HCT116 (cell line): ENCODE data around the gene CDK18. TPM values are rescaled to one million over a fixed set of nuclear protein-coding genes. Genes with fewer than 3 reads are reported as not detected.

Experiments used
- ATAC-seq: fragments of 200-7000 bp; cut with Tn5 transposase; 2 replicates; pipeline ENCODE4 v1.9.1; 2020; ENCODE audit warnings: mild to moderate bottlenecking, moderate library complexity
- BruUV-seq: library from RNA; stranded (reverse); fragments of 400-500 nt; replicated peaks from 2 replicates; lab custom pipeline; 2021; lab: Mats Ljungman, UMichigan
- CTCF ChIA-PET: fragments of 300-600 bp; sonication (Branson Sonifier 250); formaldehyde crosslinking; loops from one replicate; lab custom pipeline; 2021; ENCODE audit warnings: antibody characterized with exemption; lab: Charles Lee
- POLR2A ChIA-PET: fragments of 300-600, 350-600 bp; sonication (Branson Sonifier 250); formaldehyde crosslinking; loops from one replicate; lab custom pipeline; 2021; ENCODE audit warnings: antibody characterized with exemption; lab: Charles Lee
- RAD21 ChIA-PET, 2 experiments: fragments of 300-600 bp; sonication (Branson Sonifier 250); formaldehyde crosslinking; loops; one replicate each; lab custom pipeline; 2023; ENCODE audit warnings: low total read pairs in 2 of 2; ENCODE audit not compliant: uncharacterized antibody in 2 of 2, unreplicated experiment in 2 of 2, low non-redundant PET in 1 of 2; lab: Charles Lee
- DNase-seq: peaks from one replicate; pipeline ENCODE4 v3.0.0-alpha.2; 2010; ENCODE audit warnings: low read depth, low spot score
- H2AFZ ChIP-seq: fragments of 200-600 bp; shearing (Covaris generic), sonication (generic); 2 replicates; pipeline ENCODE4 v1.6.1; 2017; ENCODE audit warnings: low read depth, mixed run types, mixed read lengths, antibody characterized with exemption, low read length; ENCODE audit not compliant: poor library complexity, severe bottlenecking
- H3K27ac ChIP-seq: 2 replicates; pipeline ENCODE4 v1.5.1; 2012; ENCODE audit warnings: low read depth, low read length
- H3K27me3 ChIP-seq: fragments of 200-600 bp; sonication (generic); 2 replicates; pipeline ENCODE4 v1.6.1; 2016; ENCODE audit warnings: mixed run types, low read length, mixed read lengths; ENCODE audit not compliant: insufficient read depth
- H3K36me3 ChIP-seq, 2 experiments: fragments of 200-500 bp in 1 of 2; fragments of 200-600 bp in 1 of 2; sonication (Bioruptor generic) in 1 of 2; sonication (generic) in 1 of 2; 2 replicates each; pipeline versions ENCODE4 v1.5.1 to v1.6.1; 2014 to 2016; ENCODE audit warnings: low read length in 2 of 2, inconsistent platforms in 1 of 2, mixed read lengths in 1 of 2, mixed run types in 1 of 2; ENCODE audit not compliant: insufficient read depth in 2 of 2, control insufficient read depth in 1 of 2
- H3K4me1 ChIP-seq, 2 experiments: fragments of 200-600 bp in 1 of 2; sonication (generic) in 1 of 2; 2 replicates each; pipeline versions ENCODE4 v1.5.1 to v1.6.1; 2012 to 2017; ENCODE audit warnings: low read length in 2 of 2, inconsistent platforms in 1 of 2, mild to moderate bottlenecking in 1 of 2, mixed read lengths in 1 of 2, mixed run types in 1 of 2, moderate library complexity in 1 of 2; ENCODE audit not compliant: insufficient read depth in 2 of 2, control insufficient read depth in 1 of 2
- H3K4me2 ChIP-seq: fragments of 200-600 bp; sonication (generic); 2 replicates; pipeline ENCODE4 v1.6.1; 2017; ENCODE audit warnings: mixed run types, low read length, mixed read lengths
- H3K4me3 ChIP-seq, 2 experiments: fragments of 200-600 bp in 1 of 2; sonication (generic) in 1 of 2; replicated peaks in 1 of 2; 2 replicates each; pipeline ENCODE4 v1.5.1; 2011 to 2016; ENCODE audit warnings: low read length in 2 of 2, control low read depth in 1 of 2, low read depth in 1 of 2, mild to moderate bottlenecking in 1 of 2, mixed read lengths in 1 of 2, mixed run types in 1 of 2
- H3K79me2 ChIP-seq: fragments of 200-600 bp; sonication (generic); 2 replicates; pipeline ENCODE4 v1.6.1; 2017; ENCODE audit warnings: mild to moderate bottlenecking, mixed run types, low read length, moderate library complexity, mixed read lengths; ENCODE audit not compliant: insufficient read depth
- H3K9ac ChIP-seq: fragments of 200-600 bp; sonication (generic); 2 replicates; pipeline ENCODE4 v1.6.1; 2016; ENCODE audit warnings: low read length, mixed read lengths
- H3K9me2 ChIP-seq: fragments of 200-600 bp; sonication (generic), shearing (Covaris generic); 2 replicates; pipeline ENCODE4 v1.6.1; 2017; ENCODE audit warnings: mixed run types, mild to moderate bottlenecking, moderate library complexity; ENCODE audit not compliant: insufficient read depth
- H3K9me3 ChIP-seq, 2 experiments: fragments of 200-500 bp in 1 of 2; fragments of 200-600 bp in 1 of 2; sonication (Bioruptor generic) in 1 of 2; sonication (generic) in 1 of 2; 2 replicates each; pipeline ENCODE4 v1.6.1; 2014 to 2017; ENCODE audit warnings: low read length in 2 of 2, mixed read lengths in 2 of 2, inconsistent platforms in 1 of 2, low read depth in 1 of 2, mild to moderate bottlenecking in 1 of 2, mixed run types in 1 of 2, moderate library complexity in 1 of 2; ENCODE audit not compliant: control insufficient read depth in 1 of 2, insufficient read depth in 1 of 2
- H4K20me1 ChIP-seq: fragments of 200-600 bp; sonication (generic), shearing (Covaris generic); 2 replicates; pipeline ENCODE4 v1.6.1; 2017; ENCODE audit warnings: mixed run types, mild to moderate bottlenecking, moderate library complexity; ENCODE audit not compliant: insufficient read depth
- CEBPB ChIP-seq: IDR thresholded peaks from 2 replicates; pipeline ENCODE4 v1.6.1; 2012; ENCODE audit warnings: low read depth
- ELF1 ChIP-seq: IDR thresholded peaks from 2 replicates; pipeline ENCODE4 v1.6.1; 2012; ENCODE audit warnings: low read depth, borderline replicate concordance
- EZH2phosphoT487 ChIP-seq: fragments of 200-600 bp; IDR thresholded peaks from 2 replicates; pipeline ENCODE4 v1.6.1; 2018; ENCODE audit warnings: antibody characterized with exemption, borderline replicate concordance
- FOSL1 ChIP-seq: IDR thresholded peaks from 2 replicates; pipeline ENCODE4 v1.6.1; 2012; ENCODE audit warnings: low read depth
- POLR2A ChIP-seq: IDR thresholded peaks from 2 replicates; pipeline ENCODE4 v1.7.0; 2011; ENCODE audit warnings: borderline replicate concordance; ENCODE audit not compliant: insufficient read depth, insufficient read length; ENCODE audit errors: extremely low read depth
- SP1 ChIP-seq: IDR thresholded peaks from 2 replicates; pipeline ENCODE4 v1.6.1; 2012; ENCODE audit warnings: low read depth
- SRF ChIP-seq: IDR thresholded peaks from 2 replicates; pipeline ENCODE4 v1.6.1; 2012; ENCODE audit warnings: low read depth
- TCF7L2 ChIP-seq: IDR thresholded peaks from 2 replicates; pipeline ENCODE4 v1.7.0; 2011; ENCODE audit warnings: borderline replicate concordance, inconsistent platforms; ENCODE audit not compliant: insufficient read depth, insufficient read length; ENCODE audit errors: extremely low read depth
- YY1 ChIP-seq: IDR thresholded peaks from 2 replicates; pipeline ENCODE4 v1.6.1; 2011; ENCODE audit warnings: low read length, low read depth, moderate library complexity, mild to moderate bottlenecking; ENCODE audit not compliant: insufficient replicate concordance; ENCODE audit errors: extremely low read depth
- ZFX ChIP-seq: fragments of 450-650 bp; IDR thresholded peaks from 2 replicates; pipeline ENCODE4 v1.6.1; 2017
- ZNF274 ChIP-seq: fragments of 200-500 bp; sonication (Bioruptor generic); IDR thresholded peaks from 2 replicates; pipeline ENCODE4 v1.6.1; 2014; ENCODE audit warnings: mild to moderate bottlenecking, low read depth, low read length, inconsistent platforms
- intact Hi-C: fragments of 100-400 bp; cut with micrococcal nuclease; formaldehyde crosslinking; loops from 2 replicates; pipeline ENCODE4 v1.10.0; 2022
- total RNA-seq: library from RNA; stranded (reverse); gene quantifications from one replicate; pipeline ENCODE4 v1.2.1, GENCODE V29; 2021; ENCODE audit not compliant: unreplicated experiment
- TF ChIP-seq, protein P1 (sequence below): IDR thresholded peaks from 2 replicates; pipeline ENCODE4 v1.6.1; 2012; ENCODE audit warnings: low read depth
- TF ChIP-seq, protein P2 (sequence below): IDR thresholded peaks from 2 replicates; pipeline ENCODE4 v1.6.1; 2011; ENCODE audit warnings: mild to moderate bottlenecking, low read length, moderate library complexity; ENCODE audit not compliant: insufficient replicate concordance; ENCODE audit errors: extremely low read depth
- TF ChIP-seq, protein P3 (sequence below): IDR thresholded peaks from 2 replicates; pipeline ENCODE4 v1.6.1; 2012

The CDK18 gene
- total RNA-seq, 1 experiment from 2014 or later: 32.0 TPM

DNA sequence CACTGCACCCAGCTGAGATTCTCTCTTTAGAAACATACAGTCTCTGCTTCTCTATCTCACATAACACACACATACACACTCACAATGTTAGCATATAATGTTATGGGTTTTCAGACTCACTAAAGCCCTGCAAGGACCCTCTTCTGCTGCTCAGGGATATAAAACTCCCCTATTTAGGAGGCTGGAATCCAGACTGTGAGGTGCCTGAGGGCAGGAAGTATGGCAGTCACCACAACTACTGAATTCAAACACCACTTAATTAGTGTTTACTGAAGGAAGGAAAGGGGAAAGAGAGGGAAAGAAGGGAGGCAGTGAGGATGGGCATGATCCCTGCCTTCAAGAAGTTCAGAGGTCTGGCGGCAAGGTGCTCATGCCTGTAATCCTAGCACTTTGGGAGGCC is 7.8 kb upstream of the CDK18 start (continued):
- TF ChIP-seq, protein P1, sequence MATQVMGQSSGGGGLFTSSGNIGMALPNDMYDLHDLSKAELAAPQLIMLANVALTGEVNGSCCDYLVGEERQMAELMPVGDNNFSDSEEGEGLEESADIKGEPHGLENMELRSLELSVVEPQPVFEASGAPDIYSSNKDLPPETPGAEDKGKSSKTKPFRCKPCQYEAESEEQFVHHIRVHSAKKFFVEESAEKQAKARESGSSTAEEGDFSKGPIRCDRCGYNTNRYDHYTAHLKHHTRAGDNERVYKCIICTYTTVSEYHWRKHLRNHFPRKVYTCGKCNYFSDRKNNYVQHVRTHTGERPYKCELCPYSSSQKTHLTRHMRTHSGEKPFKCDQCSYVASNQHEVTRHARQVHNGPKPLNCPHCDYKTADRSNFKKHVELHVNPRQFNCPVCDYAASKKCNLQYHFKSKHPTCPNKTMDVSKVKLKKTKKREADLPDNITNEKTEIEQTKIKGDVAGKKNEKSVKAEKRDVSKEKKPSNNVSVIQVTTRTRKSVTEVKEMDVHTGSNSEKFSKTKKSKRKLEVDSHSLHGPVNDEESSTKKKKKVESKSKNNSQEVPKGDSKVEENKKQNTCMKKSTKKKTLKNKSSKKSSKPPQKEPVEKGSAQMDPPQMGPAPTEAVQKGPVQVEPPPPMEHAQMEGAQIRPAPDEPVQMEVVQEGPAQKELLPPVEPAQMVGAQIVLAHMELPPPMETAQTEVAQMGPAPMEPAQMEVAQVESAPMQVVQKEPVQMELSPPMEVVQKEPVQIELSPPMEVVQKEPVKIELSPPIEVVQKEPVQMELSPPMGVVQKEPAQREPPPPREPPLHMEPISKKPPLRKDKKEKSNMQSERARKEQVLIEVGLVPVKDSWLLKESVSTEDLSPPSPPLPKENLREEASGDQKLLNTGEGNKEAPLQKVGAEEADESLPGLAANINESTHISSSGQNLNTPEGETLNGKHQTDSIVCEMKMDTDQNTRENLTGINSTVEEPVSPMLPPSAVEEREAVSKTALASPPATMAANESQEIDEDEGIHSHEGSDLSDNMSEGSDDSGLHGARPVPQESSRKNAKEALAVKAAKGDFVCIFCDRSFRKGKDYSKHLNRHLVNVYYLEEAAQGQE: no peak
- TF ChIP-seq SRF (no peak), ZNF274 (no peak), YY1 (no peak)

DNA sequence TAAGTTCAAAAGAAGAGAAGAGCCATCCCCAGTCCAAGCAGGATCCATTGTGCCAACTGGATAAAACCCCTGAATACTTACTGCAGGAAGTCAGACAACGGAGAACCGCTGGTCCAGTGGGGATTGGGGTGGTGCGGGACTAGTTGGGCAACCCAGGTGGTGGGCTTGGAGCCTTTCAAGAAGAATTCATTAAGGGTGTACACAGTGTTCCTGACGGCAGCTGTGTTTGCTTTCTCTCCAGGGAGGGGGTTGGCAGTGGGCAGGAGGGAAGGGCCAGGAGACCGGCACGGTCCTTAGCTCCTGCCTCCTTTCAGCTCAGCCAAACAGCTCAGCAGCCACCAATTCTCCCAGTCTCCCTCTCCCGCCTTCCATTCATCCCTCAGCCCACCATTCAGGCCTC is 7.1 kb upstream of the CDK18 start:
- Histone ChIP-seq H3K4me2 (no peak overlapping the region), H2AFZ (no peak overlapping the region), H3K27ac (no peak overlapping the region), H3K79me2 (no peaks in the 10 kb centered on the region), H3K27me3 (no peaks in the 10 kb centered on the region), H3K9me2 (no peaks in the 10 kb centered on the region), H3K4me3 (no peak overlapping the region), H3K36me3 (no peaks in the 10 kb centered on the region), H3K9ac (no peak overlapping the region), H3K4me1 (peaks cover 15 to 20% of the 10 kb centered on the region in 2 experiments), H3K9me3 (no peaks in the 10 kb centered on the region), H4K20me1 (no peaks in the 10 kb centered on the region)
- no TSS peak for BruUV-seq
- ChIA-PET CTCF (interaction anchor here (1.7 kb wide), 1 partner anchor 12 kb away, joined by 4 read pairs; no protein-coding TSS in a partner anchor), POLR2A (no interaction called here), RAD21 (no interaction called here)
- ATAC-seq: no peak
- no peak for TF ChIP-seq EZH2phosphoT487
- TF ChIP-seq TCF7L2: no peak
- TF ChIP-seq, protein P2, sequence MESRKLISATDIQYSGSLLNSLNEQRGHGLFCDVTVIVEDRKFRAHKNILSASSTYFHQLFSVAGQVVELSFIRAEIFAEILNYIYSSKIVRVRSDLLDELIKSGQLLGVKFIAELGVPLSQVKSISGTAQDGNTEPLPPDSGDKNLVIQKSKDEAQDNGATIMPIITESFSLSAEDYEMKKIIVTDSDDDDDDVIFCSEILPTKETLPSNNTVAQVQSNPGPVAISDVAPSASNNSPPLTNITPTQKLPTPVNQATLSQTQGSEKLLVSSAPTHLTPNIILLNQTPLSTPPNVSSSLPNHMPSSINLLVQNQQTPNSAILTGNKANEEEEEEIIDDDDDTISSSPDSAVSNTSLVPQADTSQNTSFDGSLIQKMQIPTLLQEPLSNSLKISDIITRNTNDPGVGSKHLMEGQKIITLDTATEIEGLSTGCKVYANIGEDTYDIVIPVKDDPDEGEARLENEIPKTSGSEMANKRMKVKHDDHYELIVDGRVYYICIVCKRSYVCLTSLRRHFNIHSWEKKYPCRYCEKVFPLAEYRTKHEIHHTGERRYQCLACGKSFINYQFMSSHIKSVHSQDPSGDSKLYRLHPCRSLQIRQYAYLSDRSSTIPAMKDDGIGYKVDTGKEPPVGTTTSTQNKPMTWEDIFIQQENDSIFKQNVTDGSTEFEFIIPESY: no peak
- TF ChIP-seq YY1: no peak
- no peak for TF ChIP-seq SP1
- TF ChIP-seq, protein P1: no peak
- no peak for TF ChIP-seq POLR2A
- TF ChIP-seq, protein P3, sequence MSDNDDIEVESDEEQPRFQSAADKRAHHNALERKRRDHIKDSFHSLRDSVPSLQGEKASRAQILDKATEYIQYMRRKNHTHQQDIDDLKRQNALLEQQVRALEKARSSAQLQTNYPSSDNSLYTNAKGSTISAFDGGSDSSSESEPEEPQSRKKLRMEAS: no peak
- TF ChIP-seq ELF1: no peak
- no peak for TF ChIP-seq SRF
- no peak for TF ChIP-seq CEBPB
- TF ChIP-seq FOSL1: no peak
- TF ChIP-seq ZFX: no peak
- no peak for TF ChIP-seq ZNF274
- intact Hi-C loops: no loop called here
- no peak for DNase-seq
